Measurements from ENCODE around the gene SLC11A2. TPM values are rescaled to one million over a fixed set of nuclear protein-coding genes. Genes with fewer than 3 reads are reported as not detected.

The SLC11A2 gene
- polyA plus RNA-seq, 3 donors = 11.7 to 69.0 (median 14.9) TPM

DNA sequence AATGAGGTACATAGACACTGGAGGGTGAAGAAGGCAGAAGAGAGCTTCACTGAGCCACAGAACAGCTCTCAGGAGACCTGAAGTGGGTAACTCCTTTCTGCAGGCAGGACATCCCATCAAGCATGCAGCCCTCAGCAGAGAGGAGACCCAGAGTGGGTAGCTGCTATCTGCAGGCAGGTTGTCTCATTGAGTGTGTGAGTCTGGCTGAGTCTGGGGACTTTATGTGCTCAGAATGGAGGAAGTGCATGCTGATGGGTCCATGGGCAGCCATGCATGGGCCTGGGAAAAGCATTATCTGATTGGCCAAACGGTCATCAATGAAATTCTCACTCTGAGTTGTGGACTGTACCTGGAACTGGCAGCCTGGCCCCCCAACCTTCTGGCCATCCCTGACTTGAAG lies 88.5 kb downstream of the SLC11A2 start:
- 100% methylated on average over 1 of the region's 1 CpG for WGBS (ENCODE audit: insufficient coverage)
- peaks cover 53% of the 10 kb centered on the region for H3K4me1 Mint-ChIP-seq
- Histone ChIP-seq H3K79me2 (ENCODE audit: insufficient read depth, low read length) (peaks cover 22% of the 10 kb centered on the region), H3K4me1 (ENCODE audit: control insufficient read depth in 1 of 2, insufficient read depth in 2 of 2, low read length in 2 of 2) (peaks cover 39 to 52% of the 10 kb centered on the region in 2 donors), H3K9ac (ENCODE audit: insufficient read depth, low read length, poor library complexity, severe bottlenecking) (no peak overlapping the region), H3K9me3 (replicated peaks in 1 of 2; ENCODE audit: control insufficient read depth in 1 of 2, insufficient read depth in 1 of 2, low read length in 2 of 2) (peaks cover 12 to 15% of the 10 kb centered on the region in 2 donors), H3K4me2 (replicated peaks; ENCODE audit: extremely low read depth, low read length, poor library complexity, severe bottlenecking) (no peak overlapping the region), H4K20me1 (ENCODE audit: insufficient read depth, low read length) (peaks cover 17% of the 10 kb centered on the region), H3K4me3 (replicated peaks in 1 of 3; ENCODE audit: low read depth in 2 of 3, low read length in 3 of 3) (no peak overlapping the region), H2AFZ (ENCODE audit: insufficient read depth, low read depth, low read length, poor library complexity, severe bottlenecking) (no peak overlapping the region), H3K27ac (ENCODE audit: low read depth in 1 of 2, low read length in 2 of 2) (no peak overlapping the region), H3K36me3 (replicated peaks in 1 of 2; ENCODE audit: control insufficient read depth in 1 of 2, insufficient read depth in 2 of 2, low read length in 2 of 2) (peaks cover 0 to 17% of the 10 kb centered on the region in 2 donors), H3K27me3 (ENCODE audit: control insufficient read depth in 2 of 2, insufficient read depth in 2 of 2, low read length in 2 of 2) (no peaks in the 10 kb centered on the region)
- no peak overlapping the region for H3K4me3 Mint-ChIP-seq
- intact Hi-C loops (cut with micrococcal nuclease) = no loop called here
- TF ChIP-seq, protein P1, sequence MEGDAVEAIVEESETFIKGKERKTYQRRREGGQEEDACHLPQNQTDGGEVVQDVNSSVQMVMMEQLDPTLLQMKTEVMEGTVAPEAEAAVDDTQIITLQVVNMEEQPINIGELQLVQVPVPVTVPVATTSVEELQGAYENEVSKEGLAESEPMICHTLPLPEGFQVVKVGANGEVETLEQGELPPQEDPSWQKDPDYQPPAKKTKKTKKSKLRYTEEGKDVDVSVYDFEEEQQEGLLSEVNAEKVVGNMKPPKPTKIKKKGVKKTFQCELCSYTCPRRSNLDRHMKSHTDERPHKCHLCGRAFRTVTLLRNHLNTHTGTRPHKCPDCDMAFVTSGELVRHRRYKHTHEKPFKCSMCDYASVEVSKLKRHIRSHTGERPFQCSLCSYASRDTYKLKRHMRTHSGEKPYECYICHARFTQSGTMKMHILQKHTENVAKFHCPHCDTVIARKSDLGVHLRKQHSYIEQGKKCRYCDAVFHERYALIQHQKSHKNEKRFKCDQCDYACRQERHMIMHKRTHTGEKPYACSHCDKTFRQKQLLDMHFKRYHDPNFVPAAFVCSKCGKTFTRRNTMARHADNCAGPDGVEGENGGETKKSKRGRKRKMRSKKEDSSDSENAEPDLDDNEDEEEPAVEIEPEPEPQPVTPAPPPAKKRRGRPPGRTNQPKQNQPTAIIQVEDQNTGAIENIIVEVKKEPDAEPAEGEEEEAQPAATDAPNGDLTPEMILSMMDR (IDR thresholded peaks at IDR 0.05) = no peak
- H3K27ac Mint-ChIP-seq = no peak overlapping the region
- peaks cover 3 to 13% of the 10 kb centered on the region in 2 donors for H3K36me3 Mint-ChIP-seq
- no peak for DNase-seq
- peaks cover 6 to 12% (median 7%) of the 10 kb centered on the region in 7 donors for H3K9me3 Mint-ChIP-seq
- H3K27me3 Mint-ChIP-seq (ENCODE audit: low read depth in 3 of 3) = peaks cover 0 to 2% (median 0%) of the 10 kb centered on the region in 3 donors

DNA sequence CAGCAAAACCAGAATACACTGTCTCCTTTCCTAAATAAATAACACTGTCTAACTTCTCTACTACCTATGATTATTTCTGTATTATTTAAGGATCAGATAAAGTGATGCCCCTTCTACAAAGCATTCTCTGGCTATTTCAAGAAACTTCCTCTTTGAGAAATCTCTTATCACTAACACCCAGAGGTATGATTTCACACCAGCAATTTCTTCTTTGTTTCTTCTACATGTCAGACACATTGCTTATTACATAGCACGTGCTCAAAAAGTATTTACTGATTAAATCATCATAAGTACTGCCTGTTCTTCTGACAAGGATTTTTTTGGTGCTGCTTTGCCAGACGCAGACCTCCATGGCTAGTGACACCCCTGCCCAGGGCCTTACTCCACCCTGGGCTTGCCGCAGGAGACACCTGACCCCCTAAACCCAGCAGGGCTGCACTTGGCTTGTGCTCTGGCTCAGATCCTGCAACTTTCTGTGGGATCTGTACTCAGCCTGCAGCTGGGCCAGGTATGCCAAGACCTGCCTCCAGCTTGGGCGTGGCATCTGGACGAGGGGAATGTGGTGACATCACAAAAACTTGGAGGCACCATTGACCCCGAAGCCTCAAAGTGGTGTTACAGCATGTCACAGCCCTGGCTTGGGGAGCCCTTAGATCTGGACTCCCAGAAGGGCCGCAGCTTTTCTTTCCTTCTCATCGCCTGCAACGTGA lies 89.2 kb downstream of the SLC11A2 start:
- H3K4me2 ChIP-seq (replicated peaks; ENCODE audit: extremely low read depth, low read length, poor library complexity, severe bottlenecking) = no peak overlapping the region
- peaks cover 0 to 2% (median 0%) of the 10 kb centered on the region in 3 donors for H3K27me3 Mint-ChIP-seq (ENCODE audit: low read depth in 3 of 3)
- TF ChIP-seq, protein P1 (IDR thresholded peaks at IDR 0.05) = no peak
- peaks cover 6 to 12% (median 7%) of the 10 kb centered on the region in 7 donors for H3K9me3 Mint-ChIP-seq
- H3K27me3 ChIP-seq (ENCODE audit: control insufficient read depth in 2 of 2, insufficient read depth in 2 of 2, low read length in 2 of 2) = no peaks in the 10 kb centered on the region
- peaks cover 7 to 20% of the 10 kb centered on the region in 2 donors for H3K36me3 Mint-ChIP-seq
- no peak overlapping the region for H2AFZ ChIP-seq (ENCODE audit: insufficient read depth, low read depth, low read length, poor library complexity, severe bottlenecking)
- peak overlapping the region in 1 of 7 donors; percentile 58 for H3K27ac Mint-ChIP-seq
- H3K9me3 ChIP-seq (replicated peaks in 1 of 2; ENCODE audit: control insufficient read depth in 1 of 2, insufficient read depth in 1 of 2, low read length in 2 of 2) = peaks cover 12 to 15% of the 10 kb centered on the region in 2 donors
- peaks cover 28% of the 10 kb centered on the region for H3K79me2 ChIP-seq (ENCODE audit: insufficient read depth, low read length)
- no peak for DNase-seq
- peaks cover 55% of the 10 kb centered on the region for H3K4me1 Mint-ChIP-seq
- no peak overlapping the region for H3K4me3 ChIP-seq (replicated peaks in 1 of 3; ENCODE audit: low read depth in 2 of 3, low read length in 3 of 3)
- H3K9ac ChIP-seq (ENCODE audit: insufficient read depth, low read length, poor library complexity, severe bottlenecking) = no peak overlapping the region
- H3K36me3 ChIP-seq (replicated peaks in 1 of 2; ENCODE audit: control insufficient read depth in 1 of 2, insufficient read depth in 2 of 2, low read length in 2 of 2) = peaks cover 0 to 20% of the 10 kb centered on the region in 2 donors
- H3K4me1 ChIP-seq (ENCODE audit: control insufficient read depth in 1 of 2, insufficient read depth in 2 of 2, low read length in 2 of 2) = peaks cover 45 to 55% of the 10 kb centered on the region in 2 donors
- peak overlapping the region in 1 of 2 donors; percentile 77 for H3K27ac ChIP-seq (ENCODE audit: low read depth in 1 of 2, low read length in 2 of 2)
- intact Hi-C loops (cut with micrococcal nuclease) = no loop called here
- no peak overlapping the region for H3K4me3 Mint-ChIP-seq
- peaks cover 17% of the 10 kb centered on the region for H4K20me1 ChIP-seq (ENCODE audit: insufficient read depth, low read length)
- WGBS (ENCODE audit: insufficient coverage) = 76% methylated on average over 8 of the region's 9 CpGs
